Ovary (tissue), 9 donors: ENCODE data around the gene PGR. TPM values are rescaled to one million over a fixed set of nuclear protein-coding genes. Genes with fewer than 3 reads are reported as not detected.
"Not testable (repeated sequence)": the region's sequence is repeated elsewhere in the genome, so short reads cannot be mapped to it uniquely, and the experiment has no call there.

Experiments used
- DNase-seq, 5 donors: peaks; one replicate each; pipeline ENCODE4 v3.0.0-alpha.2; 2019 to 2020
- H3K27ac ChIP-seq, 2 donors: fragments of 200-600 bp; one replicate each; pipeline versions ENCODE4 v1.5.1 to v1.8.0; 2019 to 2022
- H3K27me3 ChIP-seq: fragments of 200-600 bp; one replicate; pipeline ENCODE4 v1.8.0; 2022
- H3K36me3 ChIP-seq: fragments of 200-600 bp; sonication (generic); one replicate; pipeline ENCODE4 v1.5.1; 2019
- H3K4me1 ChIP-seq: one replicate; pipeline ENCODE4 v1.8.1; 2013; ENCODE audit warnings: mild to moderate bottlenecking, moderate library complexity; ENCODE audit not compliant: insufficient read depth
- H3K4me3 ChIP-seq: fragments of 200-600 bp; sonication (generic); one replicate; pipeline ENCODE4 v1.5.1; 2017
- H3K9me3 ChIP-seq, 2 donors: fragments of 200-600 bp in 1 of 2; sonication (generic) in 1 of 2; one replicate each; pipeline versions ENCODE4 v1.5.1 to v1.8.1; 2013 to 2019; ENCODE audit warnings: mild to moderate bottlenecking in 1 of 2, moderate library complexity in 1 of 2
- CTCF ChIP-seq, 3 donors: fragments of 450-650 bp in 2 of 3; fragments of 200-600 bp in 1 of 3; IDR thresholded peaks; one replicate each; pipeline versions ENCODE4 v1.5.1 to v1.8.0; 2016 to 2022; ENCODE audit warnings: antibody characterized with exemption in 3 of 3, mild to moderate bottlenecking in 1 of 3
- EP300 ChIP-seq: sonication (generic); formaldehyde crosslinking; IDR thresholded peaks from one replicate; pipeline ENCODE4 v1.6.1; 2017; ENCODE audit warnings: antibody characterized with exemption
- POLR2A ChIP-seq: fragments of 450-650 bp; IDR thresholded peaks from one replicate; pipeline ENCODE4 v1.6.1; 2017; ENCODE audit warnings: antibody characterized with exemption, mild to moderate bottlenecking, moderate library complexity
- WGBS, 3 donors: extraction: QIAGEN DNeasy Blood & Tissue Kit in 1 of 3; methylation state at CpG; one replicate each; pipeline versions ENCODE4 v1.1.5 to v1.1.7; 2013 to 2017; 5-methylcytosine and 5-hydroxymethylcytosine counted together
- intact Hi-C, 4 donors: fragments of 100-400 bp; cut with DNase I; formaldehyde crosslinking; loops; one replicate each; pipeline versions ENCODE4 v1.11.0 to v1.15.1; 2022 to 2023
- polyA plus RNA-seq, 2 donors: library from polyadenylated mRNA; stranded (reverse); fragments of 200-250 nt in 1 of 2; fragments of 350-450 nt in 1 of 2; fragmentation: Illumina TruSeq in 1 of 2; extraction: RNeasy Lipid Tissue Mini Kit (QIAGEN cat#74804) in 1 of 2; gene quantifications; one replicate each; pipeline ENCODE4 v1.2.3, GENCODE V29; 2013 to 2014
- total RNA-seq, 7 donors: library from RNA; depleted of rRNA in 2 of 7; stranded (reverse); fragments of >200 nt in 2 of 7; fragmentation: NEBNext Ultra II Directional in 3 of 7; extraction: Animal tissue kit (Norgen Biotek cat#: 25700) in 3 of 7; gene quantifications; one replicate each; pipeline versions ENCODE4 v1.1.0 to v1.2.4, GENCODE V29; 2016 to 2023
- donor health status: DM: no; HTN: no; CAD: no; lungs with moderate emphysema.
- donor health status: DM: no; HTN: no; CAD: no.
- donor health status: Bipolar disorder and iron deficiency.
- donor health status: DM: yes; HTN: yes; CAD: no.
- donor health status: DM: no; HTN: no; CAD: no.
- donor health status: DM: yes; HTN: yes; CAD: no.

PGR gene
- total and polyA plus RNA-seq, 9 donors, result 6.1 to 94.3 (median 21.3) TPM

GRCh38 chr11:101014600-101015285 is 114.9 kb downstream of the PGR start:
- no peak for DNase-seq
- Histone ChIP-seq H3K36me3 (no peaks in the 10 kb centered on the region), H3K27me3 (no peaks in the 10 kb centered on the region), H3K4me1 (peaks cover 3% of the 10 kb centered on the region), H3K4me3 (no peak overlapping the region), H3K9me3 (no peaks in the 10 kb centered on the region), H3K27ac (no peak overlapping the region)
- intact Hi-C loops, result no loop called here
- TF ChIP-seq EP300, result no peak
- TF ChIP-seq CTCF (IDR thresholded peaks at IDR 0.05), result no peak
- TF ChIP-seq POLR2A, result no peak

- H3K4me3 ChIP-seq, H3K9me3 ChIP-seq, H3K27ac ChIP-seq, H3K36me3 ChIP-seq, H3K4me1 ChIP-seq, DNase-seq, intact Hi-C loops, H3K27me3 ChIP-seq: not testable (repeated sequence)
Measured at GRCh38 chr11:101013702-101014101, 115.9 kb downstream of the PGR start.

GRCh38 chr11:101011881-101012280 is 117.7 kb downstream of the PGR start:
- intact Hi-C loops, result no loop called here
- H3K27ac ChIP-seq, result no peak overlapping the region

GRCh38 chr11:101010899-101011298 is 118.7 kb downstream of the PGR start:
- 83 to 92% (median 85%) methylated on average over 5 of the region's 5 CpGs for whole genome bisulfite sequencing, 3 donors
- H3K27ac ChIP-seq, result no peak overlapping the region
- intact Hi-C loops, result no loop called here

More at GRCh38 chr11:101011881-101012280, 117.7 kb downstream of the PGR start:
- Histone ChIP-seq H3K36me3 (no peaks in the 10 kb centered on the region), H3K4me1 (peaks cover 3% of the 10 kb centered on the region), H3K9me3 (no peaks in the 10 kb centered on the region), H3K4me3 (no peak overlapping the region), H3K27me3 (no peaks in the 10 kb centered on the region)
- TF ChIP-seq EP300, result no peak
- no peak for TF ChIP-seq CTCF (IDR thresholded peaks at IDR 0.05)
- WGBS, 3 donors, result 80 to 92% (median 91%) methylated on average over 5 of the region's 5 CpGs
- DNase-seq, result no peak

More at GRCh38 chr11:101010899-101011298, 118.7 kb downstream of the PGR start:
- Histone ChIP-seq H3K36me3 (no peaks in the 10 kb centered on the region), H3K4me1 (no peaks in the 10 kb centered on the region), H3K27me3 (no peaks in the 10 kb centered on the region), H3K9me3 (no peaks in the 10 kb centered on the region), H3K4me3 (no peak overlapping the region)
- TF ChIP-seq CTCF (IDR thresholded peaks at IDR 0.05), result no peak
- TF ChIP-seq EP300, result no peak
- TF ChIP-seq POLR2A, result no peak
- DNase-seq, result no peak
